ENCODE data around the gene UNC13D.

- no peak for TF ChIP-seq ZNF274 (IDR thresholded peaks at IDR 0.05; ENCODE audit: low read depth, low read length)
- no peak for TF ChIP-seq YY1 (IDR thresholded peaks at IDR 0.05; ENCODE audit: insufficient read depth, insufficient read length)
These were observed 29.6 kb upstream of the UNC13D start for GRCh38 chr17:75873587-75874322.
